HG03520 (cell line): ENCODE measurements around the gene MTA3.
"Not testable (repeated sequence)": the region's sequence is repeated elsewhere in the genome, so short reads cannot be mapped to it uniquely, and the experiment has no call there.

Source experiments
- ATAC-seq: cut with Tn5 transposase; IDR thresholded peaks from one replicate; pipeline ENCODE4 v1.9.1; 2021; ENCODE audit warnings: mild to moderate bottlenecking, moderate library complexity; ENCODE audit not compliant: unreplicated experiment

Gene MTA3

GRCh38 chr2:42566837-42567321 lies 1.6 kb upstream of the MTA3 start:
- no peak for ATAC-seq

- no peak for ATAC-seq
Observed at GRCh38 chr2:42567364-42567763, 1.1 kb upstream of the MTA3 start.

- ATAC-seq, result peak; percentile 58
Observed at GRCh38 chr2:42567806-42568400, 529 bp upstream of the MTA3 start.

GRCh38 chr2:42569116-42569711 lies 782 bp downstream of the MTA3 start:
- no peak for ATAC-seq

- no peak for ATAC-seq
Observed at GRCh38 chr2:42569883-42570282, 1.5 kb downstream of the MTA3 start.

GRCh38 chr2:42572297-42573081 lies 4.1 kb downstream of the MTA3 start:
- ATAC-seq, result no peak

- ATAC-seq, result no peak
Observed at GRCh38 chr2:42573256-42573655, 4.8 kb downstream of the MTA3 start.

- ATAC-seq, result no peak
Observed at GRCh38 chr2:42575458-42576064, 7.1 kb downstream of the MTA3 start.

- no peak for ATAC-seq
Observed at GRCh38 chr2:42578621-42579020, 10.2 kb downstream of the MTA3 start.

GRCh38 chr2:42581257-42581656 lies 12.8 kb downstream of the MTA3 start:
- ATAC-seq, result no peak

- not testable (repeated sequence) for ATAC-seq
Observed at GRCh38 chr2:42584628-42585027, 16.2 kb downstream of the MTA3 start.

- no peak for ATAC-seq
Observed at GRCh38 chr2:42585779-42586178, 17.3 kb downstream of the MTA3 start.

- no peak for ATAC-seq
Observed at GRCh38 chr2:42587526-42588117, 19.2 kb downstream of the MTA3 start.

GRCh38 chr2:42588121-42588520 lies 19.7 kb downstream of the MTA3 start:
- ATAC-seq, result no peak

GRCh38 chr2:42590176-42590575 lies 21.7 kb downstream of the MTA3 start:
- ATAC-seq, result no peak

GRCh38 chr2:42593282-42593681 lies 24.9 kb downstream of the MTA3 start:
- no peak for ATAC-seq

- no peak for ATAC-seq
Observed at GRCh38 chr2:42598656-42599055, 30.2 kb downstream of the MTA3 start.

- no peak for ATAC-seq
Observed at GRCh38 chr2:42601076-42601475, 32.6 kb downstream of the MTA3 start.

GRCh38 chr2:42602218-42602875 lies 33.9 kb downstream of the MTA3 start:
- ATAC-seq, result no peak

- ATAC-seq, result no peak
Observed at GRCh38 chr2:42602876-42603219, 34.4 kb downstream of the MTA3 start.

GRCh38 chr2:42604341-42604867 lies 36.0 kb downstream of the MTA3 start:
- ATAC-seq, result not testable (repeated sequence)
